K562 treated with DMSO at 1 percent for 4 hours (cell line): ENCODE measurements around the gene GPR141. TPM values are rescaled to one million over a fixed set of nuclear protein-coding genes. Genes with fewer than 3 reads are reported as not detected.

Experiments
- total RNA-seq: library from RNA; unstranded; fragments of 300-600 nt; gene quantifications from 2 replicates; pipeline ENCODE4 v1.2.3, GENCODE V29; 2022; ENCODE audit not compliant: insufficient read depth

The GPR141 gene
- total RNA-seq, result not detected in 2 replicates

GRCh38 chr7:37683246-37684120 lies at the start of gene GPR141:
GPR141 (plus strand) TSS chr7:37683766; CDS start chr7:37740394, 56,628 bp downstream.

Other genes starting within 250 kb of the GPR141 start
- gene ELMO1, start 234.9 kb upstream of the GPR141 start, total RNA-seq, result 6.2 and 8.1 TPM in 2 replicates
- not detected in 2 replicates for gene NME8, start 164.8 kb downstream of the GPR141 start, total RNA-seq
- not detected in 2 replicates for gene SFRP4, start 233.1 kb downstream of the GPR141 start, total RNA-seq
- not detected in 2 replicates for gene EPDR1, start 236.9 kb downstream of the GPR141 start, total RNA-seq